Measurements from ENCODE around the gene TTI1. TPM values are rescaled to one million over a fixed set of nuclear protein-coding genes. Genes with fewer than 3 reads are reported as not detected.

The TTI1 gene
- total and polyA plus RNA-seq, 2 experiments from 2014 or later, result 17.8 to 56.4 TPM

DNA sequence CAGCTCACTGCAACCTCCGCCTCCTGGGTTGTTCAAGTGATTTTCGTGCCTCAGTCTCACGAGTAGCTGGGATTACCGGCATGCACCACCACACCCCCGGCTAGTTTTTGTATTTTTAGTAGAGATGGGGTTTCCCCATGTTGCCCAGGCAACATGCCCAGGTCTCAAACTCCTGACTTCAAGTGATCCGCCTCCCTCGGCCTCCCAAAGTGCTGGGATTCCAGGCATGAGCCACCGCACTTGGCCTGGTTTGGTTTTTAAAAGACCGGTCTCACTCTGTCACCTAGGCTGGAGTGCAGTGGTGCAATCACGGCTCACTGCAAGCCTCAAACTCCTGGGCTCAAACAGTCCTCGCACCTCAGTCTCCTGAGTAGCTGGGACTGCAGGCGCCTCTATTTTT lies 90.2 kb downstream of the TTI1 start (continued):
- TF ChIP-seq CTCF (conservative IDR thresholded peaks at IDR 0.05; ENCODE audit: low read depth in 2 of 2) (no peak), EZH2phosphoT487 (IDR thresholded peaks at IDR 0.05; ENCODE audit: unreplicated experiment) (no peak), POLR2AphosphoS5 (IDR thresholded peaks at IDR 0.05; ENCODE audit: low read depth) (no peak), ZNF331 (CRISPR knock-in tag; IDR thresholded peaks at IDR 0.05; ENCODE audit: low read depth) (no peak), EZH2 (IDR thresholded peaks at IDR 0.05; ENCODE audit: low read depth, unreplicated experiment) (no peak), NANOG (IDR thresholded peaks at IDR 0.05; ENCODE audit: borderline replicate concordance) (no peak), ZNF114 (CRISPR knock-in tag; IDR thresholded peaks at IDR 0.05) (no peak)
- TF ChIP-seq, protein P1, sequence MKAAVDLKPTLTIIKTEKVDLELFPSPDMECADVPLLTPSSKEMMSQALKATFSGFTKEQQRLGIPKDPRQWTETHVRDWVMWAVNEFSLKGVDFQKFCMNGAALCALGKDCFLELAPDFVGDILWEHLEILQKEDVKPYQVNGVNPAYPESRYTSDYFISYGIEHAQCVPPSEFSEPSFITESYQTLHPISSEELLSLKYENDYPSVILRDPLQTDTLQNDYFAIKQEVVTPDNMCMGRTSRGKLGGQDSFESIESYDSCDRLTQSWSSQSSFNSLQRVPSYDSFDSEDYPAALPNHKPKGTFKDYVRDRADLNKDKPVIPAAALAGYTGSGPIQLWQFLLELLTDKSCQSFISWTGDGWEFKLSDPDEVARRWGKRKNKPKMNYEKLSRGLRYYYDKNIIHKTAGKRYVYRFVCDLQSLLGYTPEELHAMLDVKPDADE (IDR thresholded peaks at IDR 0.05), result no peak

- Histone ChIP-seq H3K4me2 (no peak overlapping the region), H3F3A (replicated peaks; ENCODE audit: low read depth) (no peaks in the 10 kb centered on the region), H2AFZ (no peak overlapping the region), H3K27ac (ENCODE audit: low read depth) (no peak overlapping the region), H4K20me1 (replicated peaks; ENCODE audit: insufficient read depth) (no peaks in the 10 kb centered on the region), H3K36me3 (ENCODE audit: insufficient read depth) (no peaks in the 10 kb centered on the region), H3K9me2 (ENCODE audit: insufficient read depth) (no peaks in the 10 kb centered on the region), H3K27me3 (ENCODE audit: insufficient read depth) (no peaks in the 10 kb centered on the region), H3K4me1 (ENCODE audit: insufficient read depth) (peaks cover 5% of the 10 kb centered on the region; the same call in 1 of the 2 replicates), H3K79me2 (replicated peaks; ENCODE audit: insufficient read depth) (no peaks in the 10 kb centered on the region), H3K4me3 (no peak overlapping the region)
- peaks cover 6% of the 10 kb centered on the region for H3K27me3 Mint-ChIP-seq (ENCODE audit: insufficient read depth, low read depth, poor library complexity)
- no peak overlapping the region for H3K27ac Mint-ChIP-seq
- ATAC-seq (no peak), DNase-seq (ENCODE audit: low spot score) (no peak)
- H3K36me3 Mint-ChIP-seq (ENCODE audit: low read depth), result no peaks in the 10 kb centered on the region
- TF ChIP-seq EZH2phosphoT487 (IDR thresholded peaks at IDR 0.05; ENCODE audit: unreplicated experiment), result no peak
- no peak for TF ChIP-seq ZNF331 (CRISPR knock-in tag; IDR thresholded peaks at IDR 0.05; ENCODE audit: low read depth)
- TF ChIP-seq NANOG (IDR thresholded peaks at IDR 0.05; ENCODE audit: borderline replicate concordance), result no peak
- TF ChIP-seq, protein P1 (IDR thresholded peaks at IDR 0.05), result no peak
- no peak for TF ChIP-seq EZH2 (IDR thresholded peaks at IDR 0.05; ENCODE audit: low read depth, unreplicated experiment)
- no peak overlapping the region for H3K4me3 Mint-ChIP-seq
- H3K4me1 Mint-ChIP-seq, result peaks cover 3% of the 10 kb centered on the region
- no peaks in the 10 kb centered on the region for H3K9me3 Mint-ChIP-seq
Observed at GRCh38 chr20:37941992-37942391, 91.3 kb downstream of the TTI1 start.

- Mint-ChIP-seq H3K4me3 (no peak overlapping the region), H3K27me3 (ENCODE audit: insufficient read depth, low read depth, poor library complexity) (peaks cover 6% of the 10 kb centered on the region), H3K9me3 (no peaks in the 10 kb centered on the region), H3K4me1 (peaks cover 3% of the 10 kb centered on the region), H3K36me3 (ENCODE audit: low read depth) (no peaks in the 10 kb centered on the region), H3K27ac (no peak overlapping the region)
- ATAC-seq, result peak; percentile 63
- Histone ChIP-seq H3K27ac (ENCODE audit: low read depth) (no peak overlapping the region), H3K9me2 (ENCODE audit: insufficient read depth) (no peaks in the 10 kb centered on the region), H3F3A (replicated peaks; ENCODE audit: low read depth) (no peaks in the 10 kb centered on the region), H3K36me3 (ENCODE audit: insufficient read depth) (no peaks in the 10 kb centered on the region), H3K4me2 (no peak overlapping the region), H2AFZ (no peak overlapping the region), H3K4me1 (ENCODE audit: insufficient read depth) (peaks cover 5% of the 10 kb centered on the region; the same call in 1 of the 2 replicates), H3K27me3 (ENCODE audit: insufficient read depth) (no peaks in the 10 kb centered on the region), H3K4me3 (no peak overlapping the region), H3K79me2 (replicated peaks; ENCODE audit: insufficient read depth) (no peaks in the 10 kb centered on the region), H4K20me1 (replicated peaks; ENCODE audit: insufficient read depth) (no peaks in the 10 kb centered on the region)
- DNase-seq (ENCODE audit: low spot score), result peak; percentile 59
- TF ChIP-seq, protein P2, sequence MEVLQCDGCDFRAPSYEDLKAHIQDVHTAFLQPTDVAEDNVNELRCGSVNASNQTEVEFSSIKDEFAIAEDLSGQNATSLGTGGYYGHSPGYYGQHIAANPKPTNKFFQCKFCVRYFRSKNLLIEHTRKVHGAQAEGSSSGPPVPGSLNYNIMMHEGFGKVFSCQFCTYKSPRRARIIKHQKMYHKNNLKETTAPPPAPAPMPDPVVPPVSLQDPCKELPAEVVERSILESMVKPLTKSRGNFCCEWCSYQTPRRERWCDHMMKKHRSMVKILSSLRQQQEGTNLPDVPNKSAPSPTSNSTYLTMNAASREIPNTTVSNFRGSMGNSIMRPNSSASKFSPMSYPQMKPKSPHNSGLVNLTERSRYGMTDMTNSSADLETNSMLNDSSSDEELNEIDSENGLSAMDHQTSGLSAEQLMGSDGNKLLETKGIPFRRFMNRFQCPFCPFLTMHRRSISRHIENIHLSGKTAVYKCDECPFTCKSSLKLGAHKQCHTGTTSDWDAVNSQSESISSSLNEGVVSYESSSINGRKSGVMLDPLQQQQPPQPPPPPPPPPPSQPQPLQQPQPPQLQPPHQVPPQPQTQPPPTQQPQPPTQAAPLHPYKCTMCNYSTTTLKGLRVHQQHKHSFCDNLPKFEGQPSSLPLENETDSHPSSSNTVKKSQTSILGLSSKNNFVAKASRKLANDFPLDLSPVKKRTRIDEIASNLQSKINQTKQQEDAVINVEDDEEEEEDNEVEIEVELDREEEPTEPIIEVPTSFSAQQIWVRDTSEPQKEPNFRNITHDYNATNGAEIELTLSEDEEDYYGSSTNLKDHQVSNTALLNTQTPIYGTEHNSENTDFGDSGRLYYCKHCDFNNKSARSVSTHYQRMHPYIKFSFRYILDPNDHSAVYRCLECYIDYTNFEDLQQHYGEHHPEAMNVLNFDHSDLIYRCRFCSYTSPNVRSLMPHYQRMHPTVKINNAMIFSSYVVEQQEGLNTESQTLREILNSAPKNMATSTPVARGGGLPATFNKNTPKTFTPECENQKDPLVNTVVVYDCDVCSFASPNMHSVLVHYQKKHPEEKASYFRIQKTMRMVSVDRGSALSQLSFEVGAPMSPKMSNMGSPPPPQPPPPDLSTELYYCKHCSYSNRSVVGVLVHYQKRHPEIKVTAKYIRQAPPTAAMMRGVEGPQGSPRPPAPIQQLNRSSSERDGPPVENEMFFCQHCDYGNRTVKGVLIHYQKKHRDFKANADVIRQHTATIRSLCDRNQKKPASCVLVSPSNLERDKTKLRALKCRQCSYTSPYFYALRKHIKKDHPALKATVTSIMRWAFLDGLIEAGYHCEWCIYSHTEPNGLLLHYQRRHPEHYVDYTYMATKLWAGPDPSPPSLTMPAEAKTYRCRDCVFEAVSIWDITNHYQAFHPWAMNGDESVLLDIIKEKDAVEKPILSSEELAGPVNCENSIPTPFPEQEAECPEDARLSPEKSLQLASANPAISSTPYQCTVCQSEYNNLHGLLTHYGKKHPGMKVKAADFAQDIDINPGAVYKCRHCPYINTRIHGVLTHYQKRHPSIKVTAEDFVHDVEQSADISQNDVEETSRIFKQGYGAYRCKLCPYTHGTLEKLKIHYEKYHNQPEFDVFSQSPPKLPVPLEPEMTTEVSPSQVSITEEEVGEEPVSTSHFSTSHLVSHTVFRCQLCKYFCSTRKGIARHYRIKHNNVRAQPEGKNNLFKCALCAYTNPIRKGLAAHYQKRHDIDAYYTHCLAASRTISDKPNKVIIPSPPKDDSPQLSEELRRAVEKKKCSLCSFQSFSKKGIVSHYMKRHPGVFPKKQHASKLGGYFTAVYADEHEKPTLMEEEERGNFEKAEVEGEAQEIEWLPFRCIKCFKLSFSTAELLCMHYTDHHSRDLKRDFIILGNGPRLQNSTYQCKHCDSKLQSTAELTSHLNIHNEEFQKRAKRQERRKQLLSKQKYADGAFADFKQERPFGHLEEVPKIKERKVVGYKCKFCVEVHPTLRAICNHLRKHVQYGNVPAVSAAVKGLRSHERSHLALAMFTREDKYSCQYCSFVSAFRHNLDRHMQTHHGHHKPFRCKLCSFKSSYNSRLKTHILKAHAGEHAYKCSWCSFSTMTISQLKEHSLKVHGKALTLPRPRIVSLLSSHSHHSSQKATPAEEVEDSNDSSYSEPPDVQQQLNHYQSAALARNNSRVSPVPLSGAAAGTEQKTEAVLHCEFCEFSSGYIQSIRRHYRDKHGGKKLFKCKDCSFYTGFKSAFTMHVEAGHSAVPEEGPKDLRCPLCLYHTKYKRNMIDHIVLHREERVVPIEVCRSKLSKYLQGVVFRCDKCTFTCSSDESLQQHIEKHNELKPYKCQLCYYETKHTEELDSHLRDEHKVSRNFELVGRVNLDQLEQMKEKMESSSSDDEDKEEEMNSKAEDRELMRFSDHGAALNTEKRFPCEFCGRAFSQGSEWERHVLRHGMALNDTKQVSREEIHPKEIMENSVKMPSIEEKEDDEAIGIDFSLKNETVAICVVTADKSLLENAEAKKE (CRISPR knock-in tag; IDR thresholded peaks at IDR 0.05), result peak; percentile 27; the same call in 1 of the 2 replicates
- no peak for TF ChIP-seq EZH2 (IDR thresholded peaks at IDR 0.05; ENCODE audit: low read depth, unreplicated experiment)
Observed at GRCh38 chr20:37941332-37941731, 91.9 kb downstream of the TTI1 start.
